Left lung (tissue), 10 donors: Measurements from ENCODE around the gene CLPSL1. TPM values are rescaled to one million over a fixed set of nuclear protein-coding genes. Genes with fewer than 3 reads are reported as not detected.
A peak's percentile ranks its signal among the peaks of the same experiment; 100 is the strongest.

Source experiments
- ATAC-seq: fragments of 200-7000 bp; cut with Tn5 transposase; one replicate; pipeline ENCODE4 v1.9.1; 2020; ENCODE audit warnings: moderate library complexity
- DNase-seq, 4 donors: peaks; one replicate each; pipeline ENCODE4 v3.0.0-alpha.2; 2013 to 2020
- H3K27ac ChIP-seq, 2 donors: fragments of 200-600 bp; sonication (generic) in 1 of 2; one replicate each; pipeline versions ENCODE4 v1.5.0 to v1.8.0; 2020 to 2021
- H3K27me3 ChIP-seq, 2 donors: fragments of 200-600 bp; sonication (generic) in 1 of 2; one replicate each; pipeline versions ENCODE4 v1.5.0 to v1.8.0; 2020 to 2021
- H3K36me3 ChIP-seq, 2 donors: fragments of 200-600 bp; sonication (generic) in 1 of 2; one replicate each; pipeline versions ENCODE4 v1.5.0 to v1.8.0; 2020 to 2021
- H3K4me1 ChIP-seq, 2 donors: fragments of 200-600 bp; one replicate each; pipeline ENCODE4 v1.8.0; 2021
- H3K4me3 ChIP-seq, 2 donors: fragments of 200-600 bp; sonication (generic) in 1 of 2; one replicate each; pipeline versions ENCODE4 v1.5.0 to v1.8.0; 2020 to 2021; ENCODE audit warnings: mild to moderate bottlenecking in 1 of 2
- H3K9me3 ChIP-seq, 2 donors: fragments of 200-600 bp; sonication (generic) in 1 of 2; one replicate each; pipeline versions ENCODE4 v1.5.0 to v1.8.0; 2020 to 2021
- CTCF ChIP-seq, 2 donors: fragments of 200-600 bp; sonication (generic) in 1 of 2; IDR thresholded peaks; one replicate each; pipeline versions ENCODE4 v1.5.0 to v1.8.0; 2021; ENCODE audit warnings: antibody characterized with exemption in 2 of 2
- intact Hi-C, 2 donors: fragments of 100-400 bp; cut with DNase I; formaldehyde crosslinking; loops; one replicate each; pipeline versions ENCODE4 v1.11.2 to v1.14.2; 2022
- polyA plus RNA-seq, 6 donors: library from polyadenylated mRNA; unstranded; fragments of 120-200 nt; gene quantifications; one replicate each; pipeline ENCODE4 v1.2.1, GENCODE V29; 2013; ENCODE audit not compliant: insufficient read length in 6 of 6
- total RNA-seq, 2 donors: library from RNA; stranded (reverse); fragmentation: NEBNext Ultra II Directional; extraction: Animal tissue kit (Norgen Biotek cat#: 25700); gene quantifications; one replicate each; pipeline ENCODE4 v1.2.1, GENCODE V29; 2021
- donor health status: DM: no; HTN: yes; CAD: no.
- donor health status: DM: no; HTN: no; CAD: no.

The CLPSL1 gene
- total and polyA plus RNA-seq, 8 donors: not detected

GRCh38 chr6:35750557-35750956 lies 30.3 kb upstream of the CLPSL1 start:
- no peaks in the 10 kb centered on the region for H3K36me3 ChIP-seq
- no peak overlapping the region for H3K4me3 ChIP-seq
- no peak for DNase-seq
- peaks cover 0 to 8% of the 10 kb centered on the region in 2 donors for H3K9me3 ChIP-seq
- no peak for TF ChIP-seq CTCF (IDR thresholded peaks at IDR 0.05)
- ATAC-seq: no peak
- H3K27ac ChIP-seq: no peak overlapping the region
- no peaks in the 10 kb centered on the region for H3K4me1 ChIP-seq
- H3K27me3 ChIP-seq: no peaks in the 10 kb centered on the region
- intact Hi-C loops: no loop called here

- TF ChIP-seq CTCF (IDR thresholded peaks at IDR 0.05): no peak
- Histone ChIP-seq H3K27me3 (no peaks in the 10 kb centered on the region), H3K4me1 (no peaks in the 10 kb centered on the region), H3K36me3 (no peaks in the 10 kb centered on the region), H3K9me3 (peaks cover 0 to 8% of the 10 kb centered on the region in 2 donors), H3K27ac (no peak overlapping the region), H3K4me3 (no peak overlapping the region)
- intact Hi-C loops: no loop called here
- DNase-seq: no peak
- ATAC-seq: no peak
Observed at GRCh38 chr6:35751594-35751993, 29.2 kb upstream of the CLPSL1 start.

DNA sequence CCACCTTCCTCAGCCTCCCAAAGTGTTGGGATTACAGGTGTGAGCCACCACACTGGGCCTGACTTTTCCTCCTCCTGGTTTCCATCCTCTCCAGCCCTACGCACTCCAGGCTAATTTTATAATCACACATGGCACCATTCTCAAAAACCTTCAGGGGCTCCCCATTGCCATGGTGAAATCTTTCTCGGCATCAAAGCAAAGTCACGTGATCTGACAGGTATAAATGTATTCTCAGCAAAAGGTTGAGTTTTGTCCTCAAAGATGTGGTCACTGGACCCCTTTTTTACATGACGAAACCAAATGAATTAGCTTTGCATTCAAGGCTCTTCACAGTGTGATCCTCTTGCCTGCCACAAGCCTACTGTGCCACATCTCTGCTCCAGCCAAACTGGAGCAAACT lies 28.5 kb upstream of the CLPSL1 start:
- no peak for DNase-seq
- TF ChIP-seq CTCF (IDR thresholded peaks at IDR 0.05): no peak
- Histone ChIP-seq H3K4me3 (no peak overlapping the region), H3K9me3 (peaks cover 0 to 8% of the 10 kb centered on the region in 2 donors), H3K27me3 (no peaks in the 10 kb centered on the region), H3K4me1 (no peaks in the 10 kb centered on the region), H3K36me3 (no peaks in the 10 kb centered on the region), H3K27ac (no peak overlapping the region)
- no peak for ATAC-seq
- intact Hi-C loops: no loop called here

- TF ChIP-seq CTCF (IDR thresholded peaks at IDR 0.05): no peak
- intact Hi-C loops: no loop called here
- no peak for DNase-seq
- ATAC-seq: peak; percentile 84
- Histone ChIP-seq H3K36me3 (no peaks in the 10 kb centered on the region), H3K4me3 (no peak overlapping the region), H3K4me1 (no peaks in the 10 kb centered on the region), H3K27ac (no peak overlapping the region), H3K27me3 (peaks cover 0 to 2% of the 10 kb centered on the region in 2 donors), H3K9me3 (no peaks in the 10 kb centered on the region)
Observed at GRCh38 chr6:35754452-35755277, 26.2 kb upstream of the CLPSL1 start.

- Histone ChIP-seq H3K36me3 (no peaks in the 10 kb centered on the region), H3K27me3 (peaks cover 0 to 9% of the 10 kb centered on the region in 2 donors), H3K4me3 (no peak overlapping the region), H3K9me3 (no peaks in the 10 kb centered on the region), H3K27ac (no peak overlapping the region), H3K4me1 (no peaks in the 10 kb centered on the region)
- intact Hi-C loops: no loop called here
- TF ChIP-seq CTCF (IDR thresholded peaks at IDR 0.05): no peak
- DNase-seq (no peak), ATAC-seq (no peak)
Observed at GRCh38 chr6:35755278-35755924, 25.4 kb upstream of the CLPSL1 start.
